Uterus (tissue), 4 donors: ENCODE measurements around the gene EEF2K. TPM values are rescaled to one million over a fixed set of nuclear protein-coding genes. Genes with fewer than 3 reads are reported as not detected.

Source experiments
- DNase-seq, 2 donors: peaks; one replicate each; pipeline ENCODE4 v3.0.0-alpha.2; 2019 to 2020
- H3K27ac ChIP-seq, 2 donors: fragments of 200-600 bp; sonication (generic); 1 replicate in 1 of 2; 2 replicates in 1 of 2; pipeline ENCODE4 v1.5.1; 2016 to 2018
- H3K27me3 ChIP-seq, 2 donors: fragments of 200-600 bp; sonication (generic); one replicate each; pipeline ENCODE4 v1.5.1; 2018 to 2019; ENCODE audit warnings: control low read depth in 1 of 2
- H3K36me3 ChIP-seq, 2 donors: fragments of 200-600 bp; sonication (generic); one replicate each; pipeline ENCODE4 v1.5.1; 2019; ENCODE audit warnings: control low read depth in 1 of 2
- H3K4me1 ChIP-seq, 2 donors: fragments of 200-600 bp; sonication (generic); one replicate each; pipeline ENCODE4 v1.5.1; 2018 to 2019; ENCODE audit warnings: control low read depth in 1 of 2
- H3K4me3 ChIP-seq, 2 donors: fragments of 200-600 bp; sonication (generic); 1 replicate in 1 of 2; 2 replicates in 1 of 2; pipeline ENCODE4 v1.5.1; 2018 to 2019; ENCODE audit warnings: mild to moderate bottlenecking in 1 of 2
- H3K9me3 ChIP-seq, 2 donors: fragments of 200-600 bp; sonication (generic); one replicate each; pipeline ENCODE4 v1.5.1; 2019; ENCODE audit warnings: control low read depth in 1 of 2
- POLR2A ChIP-seq, 2 donors: fragments of 450-650 bp; IDR thresholded peaks; one replicate each; pipeline ENCODE4 v1.6.1; 2016; ENCODE audit warnings: antibody characterized with exemption in 2 of 2, mild to moderate bottlenecking in 1 of 2, moderate library complexity in 1 of 2
- intact Hi-C: fragments of 100-400 bp; cut with DNase I; formaldehyde crosslinking; loops from one replicate; pipeline ENCODE4 v1.15.1; 2023; ENCODE audit warnings: low total_unique reads
- total RNA-seq, 4 donors: library from RNA; depleted of rRNA in 3 of 4; stranded (reverse); fragments of >200 nt in 3 of 4; gene quantifications; one replicate each; pipeline versions ENCODE4 v1.1.0 to v1.2.4, GENCODE V29; 2014 to 2023
- TF ChIP-seq, protein P1 (sequence below), 4 experiments: fragments of 200-600 bp in 2 of 4; fragments of 450-650 bp in 2 of 4; sonication (generic) in 2 of 4; IDR thresholded peaks; one replicate each; pipeline ENCODE4 v1.5.1; 2016 to 2019; ENCODE audit warnings: antibody characterized with exemption in 4 of 4, mild to moderate bottlenecking in 2 of 4, moderate library complexity in 1 of 4
- donor health status: DM: yes; HTN: yes; CAD: no.

Gene EEF2K
- total RNA-seq, 4 donors from 2014 or later: 17.4 to 82.0 (median 35.5) TPM

DNA sequence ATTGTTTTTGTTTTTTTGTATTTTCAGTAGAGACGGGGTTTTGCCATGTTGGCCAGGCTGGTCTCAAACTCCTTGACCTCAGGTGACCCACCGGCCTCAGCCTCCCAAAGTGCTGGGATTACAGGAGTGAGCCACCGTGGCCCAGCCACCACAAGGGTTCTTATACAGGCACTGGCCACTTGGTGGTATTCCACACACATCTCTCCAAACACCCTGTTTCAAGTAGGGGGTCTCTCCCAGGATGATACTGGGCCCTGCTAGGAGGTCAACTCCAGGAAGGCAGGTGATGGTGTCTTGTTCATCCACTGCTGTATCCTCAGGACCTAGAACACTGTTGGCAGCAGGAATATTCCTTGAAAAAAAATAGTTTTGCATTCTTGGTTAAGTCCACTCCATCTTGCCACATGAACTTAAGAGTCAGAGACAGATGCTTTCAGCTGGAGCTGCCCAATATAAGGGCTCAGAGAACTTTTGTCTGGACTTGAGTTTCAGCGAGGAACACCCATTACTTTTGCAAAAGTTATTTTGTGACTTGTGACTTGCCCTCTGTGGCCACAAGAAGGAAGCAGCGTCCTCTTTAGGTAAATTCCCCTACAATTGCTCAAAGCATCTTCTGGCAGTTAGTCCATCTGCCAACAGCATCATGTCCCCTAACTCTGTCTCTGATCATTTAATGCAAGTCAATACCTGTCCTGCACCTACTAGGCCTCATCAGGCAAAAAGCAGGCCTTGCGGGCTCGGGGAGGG is 7.4 kb upstream of the EEF2K start:
- Histone ChIP-seq H3K4me1 (peaks cover 0 to 3% of the 10 kb centered on the region in 2 donors), H3K9me3 (no peaks in the 10 kb centered on the region), H3K4me3 (no peak overlapping the region), H3K27me3 (no peaks in the 10 kb centered on the region), H3K27ac (peak overlapping the region; percentile 82 to 86), H3K36me3 (no peaks in the 10 kb centered on the region)
- intact Hi-C loops: no loop called here
- TF ChIP-seq, protein P1, sequence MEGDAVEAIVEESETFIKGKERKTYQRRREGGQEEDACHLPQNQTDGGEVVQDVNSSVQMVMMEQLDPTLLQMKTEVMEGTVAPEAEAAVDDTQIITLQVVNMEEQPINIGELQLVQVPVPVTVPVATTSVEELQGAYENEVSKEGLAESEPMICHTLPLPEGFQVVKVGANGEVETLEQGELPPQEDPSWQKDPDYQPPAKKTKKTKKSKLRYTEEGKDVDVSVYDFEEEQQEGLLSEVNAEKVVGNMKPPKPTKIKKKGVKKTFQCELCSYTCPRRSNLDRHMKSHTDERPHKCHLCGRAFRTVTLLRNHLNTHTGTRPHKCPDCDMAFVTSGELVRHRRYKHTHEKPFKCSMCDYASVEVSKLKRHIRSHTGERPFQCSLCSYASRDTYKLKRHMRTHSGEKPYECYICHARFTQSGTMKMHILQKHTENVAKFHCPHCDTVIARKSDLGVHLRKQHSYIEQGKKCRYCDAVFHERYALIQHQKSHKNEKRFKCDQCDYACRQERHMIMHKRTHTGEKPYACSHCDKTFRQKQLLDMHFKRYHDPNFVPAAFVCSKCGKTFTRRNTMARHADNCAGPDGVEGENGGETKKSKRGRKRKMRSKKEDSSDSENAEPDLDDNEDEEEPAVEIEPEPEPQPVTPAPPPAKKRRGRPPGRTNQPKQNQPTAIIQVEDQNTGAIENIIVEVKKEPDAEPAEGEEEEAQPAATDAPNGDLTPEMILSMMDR (IDR thresholded peaks at IDR 0.05): no peak
- TF ChIP-seq POLR2A (IDR thresholded peaks at IDR 0.05): no peak
- no peak for DNase-seq

DNA sequence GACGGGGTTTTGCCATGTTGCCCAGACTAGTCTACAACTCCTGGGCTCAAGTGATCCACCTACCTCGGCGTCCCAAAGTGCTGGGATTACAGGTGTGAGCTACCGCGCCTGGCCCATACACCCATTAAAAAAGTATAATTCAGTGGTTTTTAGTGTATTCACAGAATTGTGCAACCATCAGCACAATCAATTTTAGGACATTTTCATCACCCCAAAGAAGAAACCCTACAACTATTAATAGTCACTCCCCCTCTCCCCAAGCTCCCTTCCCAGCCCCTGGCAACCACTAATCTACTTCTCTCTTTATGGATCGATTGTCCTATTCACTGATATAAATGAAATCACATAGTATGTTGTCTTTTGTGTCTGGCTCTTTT is 3.8 kb upstream of the EEF2K start:
- Histone ChIP-seq H3K36me3 (no peaks in the 10 kb centered on the region), H3K27me3 (no peaks in the 10 kb centered on the region), H3K27ac (no peak overlapping the region), H3K4me3 (no peak overlapping the region), H3K9me3 (no peaks in the 10 kb centered on the region), H3K4me1 (peaks cover 3 to 4% of the 10 kb centered on the region in 2 donors)
- TF ChIP-seq POLR2A (IDR thresholded peaks at IDR 0.05): no peak
- TF ChIP-seq, protein P1 (IDR thresholded peaks at IDR 0.05): no peak
- intact Hi-C loops: no loop called here
- no peak for DNase-seq

DNA sequence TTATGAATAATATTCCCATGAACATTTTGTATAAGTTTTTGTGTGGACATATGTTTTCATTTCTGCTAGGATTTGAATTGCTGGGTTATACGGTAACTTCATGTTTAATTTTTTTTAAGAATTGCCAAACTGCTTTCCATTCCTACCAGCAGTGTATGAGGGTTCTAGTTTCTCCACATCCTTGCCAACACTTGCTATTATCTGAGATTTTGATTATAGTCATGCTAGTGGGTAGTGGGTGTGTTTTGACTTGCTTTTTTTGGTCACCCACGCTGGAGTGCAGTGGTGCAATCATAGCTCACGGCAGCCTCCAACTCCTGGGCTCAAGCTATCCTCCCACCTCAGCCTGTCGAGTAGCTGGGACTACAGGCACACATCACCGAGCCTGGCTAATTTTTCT is 3.0 kb upstream of the EEF2K start:
- Histone ChIP-seq H3K4me1 (peaks cover 3 to 4% of the 10 kb centered on the region in 2 donors), H3K27me3 (no peaks in the 10 kb centered on the region), H3K36me3 (no peaks in the 10 kb centered on the region), H3K9me3 (no peaks in the 10 kb centered on the region), H3K27ac (no peak overlapping the region), H3K4me3 (no peak overlapping the region)
- no peak for DNase-seq
- no peak for TF ChIP-seq POLR2A (IDR thresholded peaks at IDR 0.05)
- TF ChIP-seq, protein P1 (IDR thresholded peaks at IDR 0.05): no peak
- intact Hi-C loops: no loop called here

DNA sequence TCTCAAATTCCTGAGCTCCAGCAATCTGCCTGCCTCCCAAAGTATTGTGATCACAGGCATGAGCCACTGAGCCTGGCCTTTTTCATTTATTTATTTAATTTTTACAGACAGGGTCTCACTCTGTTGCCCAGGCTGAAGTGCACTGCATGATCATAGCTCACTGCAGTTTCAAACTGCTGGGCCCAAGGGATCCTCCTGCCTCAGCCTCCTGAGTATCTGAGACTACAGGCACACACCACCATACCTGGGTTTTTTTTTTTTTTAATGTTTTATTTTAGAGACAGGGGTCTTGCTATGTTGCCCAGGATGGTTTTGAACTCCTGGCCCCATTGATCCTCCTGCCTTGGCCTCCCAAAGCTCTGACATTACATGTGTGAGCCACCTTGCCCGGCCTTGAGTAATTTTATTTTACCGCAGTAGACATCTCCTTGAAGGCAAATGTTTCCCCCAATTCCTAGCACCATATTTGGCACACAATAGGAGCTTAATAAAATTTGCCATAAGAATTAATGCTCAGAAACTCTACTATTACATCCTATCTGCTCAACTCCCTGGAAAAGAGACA is 1.9 kb upstream of the EEF2K start:
- peak overlapping the region in 1 of 2 donors; percentile 90 for H3K27ac ChIP-seq
- no peaks in the 10 kb centered on the region for H3K9me3 ChIP-seq
- no peak overlapping the region for H3K4me3 ChIP-seq
- H3K4me1 ChIP-seq: peaks cover under 1 to 4% of the 10 kb centered on the region in 2 donors
- intact Hi-C loops: no loop called here
- no peak for DNase-seq
- no peaks in the 10 kb centered on the region for H3K27me3 ChIP-seq
- TF ChIP-seq, protein P1 (IDR thresholded peaks at IDR 0.05): no peak
- TF ChIP-seq POLR2A (IDR thresholded peaks at IDR 0.05): no peak
- H3K36me3 ChIP-seq: no peaks in the 10 kb centered on the region

DNA sequence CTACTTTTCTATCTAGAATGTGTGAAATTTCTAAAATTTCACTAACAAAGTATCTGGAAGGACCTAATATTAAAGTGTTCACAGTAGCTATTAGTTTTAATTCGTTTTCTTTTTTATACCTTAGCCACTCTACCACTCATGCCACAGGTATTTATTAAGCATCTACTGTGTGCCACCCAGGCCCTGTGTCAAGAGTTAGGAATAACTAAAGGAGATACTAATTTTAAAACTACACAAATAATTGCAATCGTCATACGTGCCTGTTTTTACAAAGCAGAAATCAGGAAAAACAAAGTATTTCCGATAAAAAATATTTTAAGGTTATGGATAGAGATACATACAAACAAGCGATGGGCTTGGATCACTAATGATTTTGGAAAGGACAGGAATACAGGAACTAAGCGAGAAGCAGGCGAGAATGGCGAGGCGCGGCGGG is 483 bp upstream of the EEF2K start:
- intact Hi-C loops: no loop called here
- DNase-seq: no peak
- Histone ChIP-seq H3K4me3 (peak overlapping the region; percentile 59 to 86), H3K9me3 (no peaks in the 10 kb centered on the region), H3K27me3 (no peaks in the 10 kb centered on the region), H3K36me3 (no peaks in the 10 kb centered on the region), H3K4me1 (peaks cover 0 to 4% of the 10 kb centered on the region in 2 donors), H3K27ac (peak overlapping the region; percentile 87 to 90)
- TF ChIP-seq, protein P1 (IDR thresholded peaks at IDR 0.05): no peak
